MM.1S (cell line): ENCODE data around the gene SLC8A1.

Experiments used
- DNase-seq: peaks from one replicate; pipeline ENCODE4 v3.0.0-alpha.2; 2015
- H2AFZ ChIP-seq: fragments of 300-600 bp; sonication (generic); 2 replicates; pipeline ENCODE4 v1.6.0; 2016; ENCODE audit warnings: antibody characterized with exemption, low read length
- H3F3A ChIP-seq: fragments of 300-600 bp; sonication (generic); 2 replicates; pipeline ENCODE4 v1.6.1; 2016; ENCODE audit warnings: mild to moderate bottlenecking, antibody characterized with exemption, low read length, moderate library complexity, mixed read lengths; ENCODE audit not compliant: insufficient read depth
- H3K27ac ChIP-seq: fragments of 300-600 bp; sonication (generic); 2 replicates; pipeline ENCODE4 v1.5.1; 2016; ENCODE audit warnings: mild to moderate bottlenecking, low read length
- H3K27me3 ChIP-seq: fragments of 300-600 bp; sonication (generic); replicated peaks from 2 replicates; pipeline ENCODE4 v1.6.0; 2016; ENCODE audit warnings: low read length; ENCODE audit not compliant: insufficient read depth
- H3K36me3 ChIP-seq: fragments of 300-600 bp; sonication (generic); replicated peaks from 2 replicates; pipeline ENCODE4 v1.6.1; 2016; ENCODE audit warnings: mild to moderate bottlenecking, low read length, mixed read lengths; ENCODE audit not compliant: insufficient read depth
- H3K4me1 ChIP-seq: fragments of 300-600 bp; sonication (generic); 2 replicates; pipeline ENCODE4 v1.6.1; 2016; ENCODE audit warnings: low read length, mixed read lengths
- H3K4me2 ChIP-seq: fragments of 300-600 bp; sonication (generic); 2 replicates; pipeline ENCODE4 v1.6.0; 2016; ENCODE audit warnings: low read depth, low read length
- H3K4me3 ChIP-seq: fragments of 300-600 bp; sonication (generic); 2 replicates; pipeline ENCODE4 v1.5.1; 2016; ENCODE audit warnings: low read length, mixed read lengths
- H3K79me2 ChIP-seq: fragments of 300-600 bp; sonication (generic); 2 replicates; pipeline ENCODE4 v1.6.1; 2016; ENCODE audit warnings: mixed run types, low read length, mixed read lengths
- H3K9ac ChIP-seq: fragments of 300-600 bp; sonication (generic); 2 replicates; pipeline ENCODE4 v1.6.1; 2016; ENCODE audit warnings: low read length, mixed read lengths
- H3K9me2 ChIP-seq: fragments of 300-600 bp; sonication (generic); replicated peaks from 2 replicates; pipeline ENCODE4 v1.6.1; 2016; ENCODE audit warnings: mild to moderate bottlenecking, low read length, mixed read lengths; ENCODE audit not compliant: insufficient read depth
- H3K9me3 ChIP-seq: fragments of 300-600 bp; sonication (generic); replicated peaks from 2 replicates; pipeline ENCODE4 v1.6.1; 2016; ENCODE audit warnings: mild to moderate bottlenecking, low read length, mixed read lengths; ENCODE audit not compliant: insufficient read depth
- H4K20me1 ChIP-seq: fragments of 300-600 bp; sonication (generic); 2 replicates; pipeline ENCODE4 v1.6.1; 2016; ENCODE audit warnings: mild to moderate bottlenecking, low read length, moderate library complexity, mixed read lengths; ENCODE audit not compliant: insufficient read depth
- EZH2 ChIP-seq: fragments of 300-600 bp; sonication (generic); optimal IDR thresholded peaks from 2 replicates; pipeline ENCODE3; 2017; ENCODE audit warnings: low read depth, mild to moderate bottlenecking, antibody characterized with exemption, low read length, mixed read lengths
- EZH2phosphoT487 ChIP-seq: fragments of 300-600 bp; sonication (generic); IDR thresholded peaks from 2 replicates; pipeline ENCODE4 v1.6.1; 2018; ENCODE audit warnings: antibody characterized with exemption, low read length
- TF ChIP-seq, protein P1 (sequence below): fragments of 300-600 bp; sonication (generic); IDR thresholded peaks from 2 replicates; pipeline ENCODE4 v1.5.1; 2016; ENCODE audit warnings: antibody characterized with exemption, low read length, mixed read lengths

The SLC8A1 gene

GRCh38 chr2:40457837-40458236 lies 5.9 kb upstream of the SLC8A1 start:
- no peak for DNase-seq
- H2AFZ ChIP-seq, result no peak overlapping the region
- no peak overlapping the region for H3K27ac ChIP-seq
- H3K4me2 ChIP-seq, result no peak overlapping the region
- H3K9ac ChIP-seq, result no peak overlapping the region
- H3K27me3 ChIP-seq, result no peaks in the 10 kb centered on the region
- no peaks in the 10 kb centered on the region for H3F3A ChIP-seq
- TF ChIP-seq EZH2, result no peak
- TF ChIP-seq EZH2phosphoT487, result no peak
- TF ChIP-seq, protein P1, sequence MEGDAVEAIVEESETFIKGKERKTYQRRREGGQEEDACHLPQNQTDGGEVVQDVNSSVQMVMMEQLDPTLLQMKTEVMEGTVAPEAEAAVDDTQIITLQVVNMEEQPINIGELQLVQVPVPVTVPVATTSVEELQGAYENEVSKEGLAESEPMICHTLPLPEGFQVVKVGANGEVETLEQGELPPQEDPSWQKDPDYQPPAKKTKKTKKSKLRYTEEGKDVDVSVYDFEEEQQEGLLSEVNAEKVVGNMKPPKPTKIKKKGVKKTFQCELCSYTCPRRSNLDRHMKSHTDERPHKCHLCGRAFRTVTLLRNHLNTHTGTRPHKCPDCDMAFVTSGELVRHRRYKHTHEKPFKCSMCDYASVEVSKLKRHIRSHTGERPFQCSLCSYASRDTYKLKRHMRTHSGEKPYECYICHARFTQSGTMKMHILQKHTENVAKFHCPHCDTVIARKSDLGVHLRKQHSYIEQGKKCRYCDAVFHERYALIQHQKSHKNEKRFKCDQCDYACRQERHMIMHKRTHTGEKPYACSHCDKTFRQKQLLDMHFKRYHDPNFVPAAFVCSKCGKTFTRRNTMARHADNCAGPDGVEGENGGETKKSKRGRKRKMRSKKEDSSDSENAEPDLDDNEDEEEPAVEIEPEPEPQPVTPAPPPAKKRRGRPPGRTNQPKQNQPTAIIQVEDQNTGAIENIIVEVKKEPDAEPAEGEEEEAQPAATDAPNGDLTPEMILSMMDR, result no peak
- no peaks in the 10 kb centered on the region for H3K9me2 ChIP-seq
- no peaks in the 10 kb centered on the region for H3K9me3 ChIP-seq
- H3K79me2 ChIP-seq, result no peaks in the 10 kb centered on the region
- no peaks in the 10 kb centered on the region for H3K36me3 ChIP-seq
- H4K20me1 ChIP-seq, result no peaks in the 10 kb centered on the region
- no peak overlapping the region for H3K4me3 ChIP-seq
- H3K4me1 ChIP-seq, result no peaks in the 10 kb centered on the region

DNA sequence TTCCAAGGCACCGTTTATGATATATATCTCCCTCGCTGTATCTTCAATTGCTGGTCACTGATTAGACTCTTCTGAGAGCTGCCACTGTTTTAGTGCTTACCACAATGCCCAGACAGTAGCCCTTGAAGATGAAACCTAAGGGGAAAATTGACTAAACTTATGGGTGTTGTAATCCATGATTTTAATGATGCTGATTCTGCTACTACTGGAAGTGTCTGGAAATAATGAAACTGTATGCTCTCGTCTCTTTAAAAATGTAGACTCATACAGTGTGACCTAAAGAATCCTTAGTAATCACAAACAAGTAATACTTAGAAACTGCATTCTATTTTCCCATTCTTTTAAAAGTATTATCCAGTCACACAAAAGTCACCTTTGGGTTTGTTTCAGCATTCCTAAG lies 5.5 kb upstream of the SLC8A1 start:
- no peak for TF ChIP-seq EZH2phosphoT487
- no peak for TF ChIP-seq EZH2
- TF ChIP-seq, protein P1, result no peak
- Histone ChIP-seq H3K36me3 (no peaks in the 10 kb centered on the region), H3K4me2 (no peak overlapping the region), H3K9me2 (no peaks in the 10 kb centered on the region), H3F3A (no peaks in the 10 kb centered on the region), H4K20me1 (no peaks in the 10 kb centered on the region), H2AFZ (no peak overlapping the region), H3K27me3 (no peaks in the 10 kb centered on the region), H3K4me3 (no peak overlapping the region), H3K9ac (no peak overlapping the region), H3K27ac (no peak overlapping the region), H3K9me3 (no peaks in the 10 kb centered on the region), H3K4me1 (no peaks in the 10 kb centered on the region), H3K79me2 (no peaks in the 10 kb centered on the region)
- no peak for DNase-seq

DNA sequence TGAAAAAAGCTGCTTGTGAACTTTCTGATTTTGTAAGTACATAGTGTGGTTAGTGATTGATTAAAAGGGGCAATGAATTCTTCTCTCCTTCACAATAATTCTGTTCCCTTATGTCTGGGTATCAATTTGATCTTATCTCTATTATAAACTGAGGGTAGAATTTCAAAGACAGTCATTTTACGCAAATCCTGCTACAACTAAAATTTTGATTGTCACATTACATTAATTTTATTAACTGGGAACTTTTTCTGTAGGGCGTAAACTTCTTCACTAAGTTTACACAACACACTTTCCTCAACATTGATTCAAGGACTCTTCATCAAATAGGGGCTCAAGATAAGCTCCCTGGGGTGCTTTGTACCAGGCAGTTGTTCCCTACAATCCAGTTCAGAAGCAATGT lies 5.0 kb upstream of the SLC8A1 start:
- Histone ChIP-seq H3K4me2 (no peak overlapping the region), H2AFZ (no peak overlapping the region), H3K36me3 (no peaks in the 10 kb centered on the region), H3F3A (no peaks in the 10 kb centered on the region), H4K20me1 (no peaks in the 10 kb centered on the region), H3K9me3 (no peaks in the 10 kb centered on the region), H3K9me2 (no peaks in the 10 kb centered on the region), H3K27ac (no peak overlapping the region), H3K27me3 (no peaks in the 10 kb centered on the region), H3K4me3 (no peak overlapping the region), H3K9ac (no peak overlapping the region), H3K79me2 (no peaks in the 10 kb centered on the region), H3K4me1 (no peaks in the 10 kb centered on the region)
- no peak for DNase-seq
- TF ChIP-seq EZH2phosphoT487 (no peak), EZH2 (no peak)
- TF ChIP-seq, protein P1, result no peak

DNA sequence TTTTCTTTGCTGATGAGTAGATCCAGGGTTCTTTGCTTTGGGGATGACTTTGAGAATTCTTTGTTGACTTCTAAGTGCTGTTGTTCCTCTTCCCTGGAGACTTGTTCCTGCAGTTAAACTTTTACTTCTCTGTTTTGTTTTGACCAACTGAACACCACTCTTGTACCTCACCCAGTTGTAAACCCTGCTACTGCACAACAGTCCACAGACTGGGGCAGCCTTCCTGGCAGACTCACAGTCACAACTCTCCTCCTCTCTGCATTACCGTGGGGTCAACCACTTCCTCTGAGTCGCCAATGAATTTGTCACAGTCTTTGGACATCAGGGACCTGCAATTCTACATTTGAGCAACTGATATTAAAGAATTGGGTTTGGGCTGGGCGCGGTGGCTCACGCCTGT lies 3.8 kb upstream of the SLC8A1 start:
- DNase-seq, result no peak
- H4K20me1 ChIP-seq, result no peaks in the 10 kb centered on the region
- no peaks in the 10 kb centered on the region for H3K27me3 ChIP-seq
- no peak overlapping the region for H2AFZ ChIP-seq
- 0 out of 2 replicates have a peak, but pooled peaks cover 8% of the 10 kb centered on the region for H3F3A ChIP-seq
- no peaks in the 10 kb centered on the region for H3K36me3 ChIP-seq
- H3K9ac ChIP-seq, result no peak overlapping the region
- H3K79me2 ChIP-seq, result no peaks in the 10 kb centered on the region
- no peaks in the 10 kb centered on the region for H3K9me2 ChIP-seq
- no peaks in the 10 kb centered on the region for H3K4me1 ChIP-seq
- H3K4me3 ChIP-seq, result no peak overlapping the region
- no peaks in the 10 kb centered on the region for H3K9me3 ChIP-seq
- no peak overlapping the region for H3K4me2 ChIP-seq
- TF ChIP-seq, protein P1, result no peak
- TF ChIP-seq EZH2 (no peak), EZH2phosphoT487 (no peak)
- no peak overlapping the region for H3K27ac ChIP-seq
